Endothelial cell of umbilical vein (primary cell): Measurements from ENCODE around the gene TUBB1. TPM values are rescaled to one million over a fixed set of nuclear protein-coding genes. Genes with fewer than 3 reads are reported as not detected.

Source experiments
- BruUV-seq: library from RNA; stranded (reverse); fragments of 400-500 nt; replicated peaks from 2 replicates; lab custom pipeline; 2021; lab: Mats Ljungman, UMichigan
- CTCF ChIA-PET: fragments of 300-600, 350-600 bp; sonication (Branson Sonifier 250); formaldehyde crosslinking; loops from one replicate; lab custom pipeline; 2021; ENCODE audit warnings: antibody characterized with exemption, inconsistent platforms; lab: Charles Lee
- POLR2A ChIA-PET: fragments of 300-600, 350-600 bp; sonication (Branson Sonifier 250); formaldehyde crosslinking; loops from one replicate; lab custom pipeline; 2021; ENCODE audit warnings: antibody characterized with exemption, inconsistent platforms; lab: Charles Lee
- DNase-seq: peaks from one replicate; pipeline ENCODE4 v3.0.0-alpha.2; 2011; ENCODE audit warnings: low read depth, low spot score
- FAIRE-seq: peaks from 2 replicates; lab custom pipeline; 2011; peaks lifted over from hg19 to GRCh38; lab: Jason Lieb, UNC
- H2AFZ ChIP-seq: 2 replicates; pipeline ENCODE4 v1.6.0; 2012; ENCODE audit warnings: low read depth, low read length, control low read depth, inconsistent platforms
- H3K27ac ChIP-seq: 2 replicates; pipeline ENCODE4 v1.5.1; 2011; ENCODE audit warnings: low read depth, mild to moderate bottlenecking, control low read depth, low read length, moderate library complexity; ENCODE audit not compliant: insufficient read depth
- H3K27me3 ChIP-seq, 2 experiments: 2 replicates each; pipeline versions ENCODE4 v1.6.0 to v1.6.1; 2011; ENCODE audit warnings: low read length in 2 of 2, mixed read lengths in 1 of 2; ENCODE audit not compliant: control insufficient read depth in 2 of 2, insufficient read depth in 2 of 2
- H3K36me3 ChIP-seq, 2 experiments: 2 replicates in 1 of 2; 3 replicates in 1 of 2; pipeline ENCODE4 v1.5.1; 2011; ENCODE audit warnings: low read length in 2 of 2, mild to moderate bottlenecking in 1 of 2, moderate library complexity in 1 of 2; ENCODE audit not compliant: control insufficient read depth in 2 of 2, insufficient read depth in 2 of 2; ENCODE audit errors: extremely low read depth in 1 of 2
- H3K4me1 ChIP-seq: 3 replicates; pipeline ENCODE4 v1.5.1; 2011; ENCODE audit warnings: mild to moderate bottlenecking, low read length; ENCODE audit not compliant: control insufficient read depth, insufficient read depth; ENCODE audit errors: extremely low read depth
- H3K4me2 ChIP-seq: 2 replicates; pipeline ENCODE4 v1.6.1; 2011; ENCODE audit warnings: low read length, control low read depth, mixed read lengths; ENCODE audit not compliant: insufficient read depth
- H3K4me3 ChIP-seq, 3 experiments: fragments of 200-600 bp in 1 of 3; sonication (generic), shearing (Covaris generic) in 1 of 3; replicated peaks in 1 of 3; 2 replicates each; pipeline ENCODE4 v1.5.1; 2011 to 2016; ENCODE audit warnings: control low read depth in 3 of 3, low read length in 3 of 3, mild to moderate bottlenecking in 2 of 3, inconsistent platforms in 1 of 3, low read depth in 1 of 3, moderate library complexity in 1 of 3; ENCODE audit not compliant: insufficient read depth in 1 of 3
- H3K79me2 ChIP-seq: 2 replicates; pipeline ENCODE4 v1.6.0; 2012; ENCODE audit warnings: low read length, inconsistent platforms; ENCODE audit not compliant: control insufficient read depth, insufficient read depth
- H3K9ac ChIP-seq: replicated peaks from 2 replicates; pipeline ENCODE3; 2011; ENCODE audit warnings: low read length, control low read depth; ENCODE audit not compliant: insufficient read depth; ENCODE audit errors: extremely low read depth
- H3K9me1 ChIP-seq: replicated peaks from 3 replicates; pipeline ENCODE4 v1.6.0; 2011; ENCODE audit warnings: mild to moderate bottlenecking, low read length; ENCODE audit not compliant: control insufficient read depth, insufficient read depth; ENCODE audit errors: extremely low read depth
- H3K9me3 ChIP-seq: replicated peaks from 2 replicates; pipeline ENCODE4 v1.5.1; 2012; ENCODE audit warnings: low read length, inconsistent platforms; ENCODE audit not compliant: control insufficient read depth, insufficient read depth
- H4K20me1 ChIP-seq: replicated peaks from 2 replicates; pipeline ENCODE3; 2011; ENCODE audit warnings: mild to moderate bottlenecking, low read length; ENCODE audit not compliant: control insufficient read depth, insufficient read depth; ENCODE audit errors: extremely low read depth
- CTCF ChIP-seq, 2 donors: IDR thresholded peaks; 1 replicate in 1 of 2; 2 replicates in 1 of 2; pipeline ENCODE4 v1.5.1; 2011; ENCODE audit warnings: low read length in 2 of 2, mild to moderate bottlenecking in 2 of 2, moderate library complexity in 2 of 2, control low read depth in 1 of 2, inconsistent platforms in 1 of 2, low read depth in 1 of 2; ENCODE audit not compliant: insufficient read depth in 1 of 2; ENCODE audit errors: extremely low read depth in 1 of 2
- JUN ChIP-seq: IDR thresholded peaks from 2 replicates; pipeline ENCODE4 v1.6.1; 2011; ENCODE audit warnings: borderline replicate concordance, low read depth; ENCODE audit not compliant: insufficient read length, insufficient read depth
- POLR2A ChIP-seq: IDR thresholded peaks from 2 replicates; pipeline ENCODE4 v1.6.1; 2012; ENCODE audit warnings: low read depth, mild to moderate bottlenecking, control low read depth, low read length
- POLR2AphosphoS5 ChIP-seq: IDR thresholded peaks from 2 replicates; pipeline ENCODE4 v1.6.1; 2012; ENCODE audit warnings: low read depth, mild to moderate bottlenecking, control low read depth, low read length, moderate library complexity; ENCODE audit not compliant: insufficient read depth
- dilution Hi-C: fragments of 300-500 bp; cut with MboI; formaldehyde crosslinking; loops from one replicate; pipeline ENCODE4 v1.15.0; 2019; ENCODE audit warnings: low sequenced_read_pairs; ENCODE audit not compliant: extremely low pct_ligation_motif_present
- intact Hi-C: fragments of 100-400 bp; cut with micrococcal nuclease; formaldehyde crosslinking; loops from one replicate; pipeline ENCODE4 v1.10.0; 2022
- polyA plus RNA-seq, 4 experiments: library from polyadenylated mRNA; depleted of rRNA in 3 of 4; stranded (reverse) in 3 of 4; unstranded in 1 of 4; fragments of >200 nt; gene quantifications; 2 replicates each; pipeline versions ENCODE4 v1.2.1 to v1.2.3, GENCODE V29; 2011 to 2012; ENCODE audit warnings: missing spikeins in 1 of 4
- total RNA-seq: library from RNA; stranded (reverse); gene quantifications from 2 replicates; pipeline ENCODE4 v1.2.3, GENCODE V29; 2021

TUBB1 gene
- total and polyA plus RNA-seq, 2 donors (not counting 3 experiments of a cell fraction or from before 2014, with no cell fraction given) = 0.04 TPM; not detected in 1

- CTCF ChIA-PET = interaction anchor here (1.2 to 1.5 kb wide), 2 partner anchors 11 to 26 kb away, joined by 3 to 6 read pairs; partner anchors contain the start of gene ATP5F1E
- Histone ChIP-seq H3K79me2 (peaks cover 42% of the 10 kb centered on the region), H3K27ac (peak overlapping the region; percentile 89), H3K9me3 (no peaks in the 10 kb centered on the region), H4K20me1 (no peaks in the 10 kb centered on the region), H3K4me3 (peak overlapping the region; percentile 64 to 74 (median 68)), H2AFZ (peak overlapping the region; percentile 13), H3K27me3 (no peaks in the 10 kb centered on the region), H3K4me1 (peaks cover 35% of the 10 kb centered on the region), H3K4me2 (peak overlapping the region; percentile 81), H3K9ac (peak overlapping the region; percentile 94), H3K9me1 (no peaks in the 10 kb centered on the region), H3K36me3 (peaks cover 0 to 18% of the 10 kb centered on the region in 2 experiments)
- no peak for FAIRE-seq
- POLR2A ChIA-PET = no interaction called here
- dilution Hi-C loops (no loop called here), intact Hi-C loops (loop anchor here (1.0 kb wide), 1 partner anchor 26 kb away; the partner anchor contains the start of gene ATP5F1E)
- TF ChIP-seq POLR2A = no peak
- TF ChIP-seq CTCF (IDR thresholded peaks at IDR 0.05; ENCODE audit: extremely low read depth in 1 of 2, insufficient read depth in 1 of 2, low read depth in 1 of 2, low read length in 2 of 2) = no peak
- peak; percentile 44 for TF ChIP-seq POLR2AphosphoS5
- no peak for TF ChIP-seq JUN
- no TSS peak for BruUV-seq
- peak; percentile 34 for DNase-seq
Measured at GRCh38 chr20:59006167-59006863, 12.9 kb upstream of the TUBB1 start.
